ENCODE data around the gene NLGN3.

The NLGN3 gene

DNA sequence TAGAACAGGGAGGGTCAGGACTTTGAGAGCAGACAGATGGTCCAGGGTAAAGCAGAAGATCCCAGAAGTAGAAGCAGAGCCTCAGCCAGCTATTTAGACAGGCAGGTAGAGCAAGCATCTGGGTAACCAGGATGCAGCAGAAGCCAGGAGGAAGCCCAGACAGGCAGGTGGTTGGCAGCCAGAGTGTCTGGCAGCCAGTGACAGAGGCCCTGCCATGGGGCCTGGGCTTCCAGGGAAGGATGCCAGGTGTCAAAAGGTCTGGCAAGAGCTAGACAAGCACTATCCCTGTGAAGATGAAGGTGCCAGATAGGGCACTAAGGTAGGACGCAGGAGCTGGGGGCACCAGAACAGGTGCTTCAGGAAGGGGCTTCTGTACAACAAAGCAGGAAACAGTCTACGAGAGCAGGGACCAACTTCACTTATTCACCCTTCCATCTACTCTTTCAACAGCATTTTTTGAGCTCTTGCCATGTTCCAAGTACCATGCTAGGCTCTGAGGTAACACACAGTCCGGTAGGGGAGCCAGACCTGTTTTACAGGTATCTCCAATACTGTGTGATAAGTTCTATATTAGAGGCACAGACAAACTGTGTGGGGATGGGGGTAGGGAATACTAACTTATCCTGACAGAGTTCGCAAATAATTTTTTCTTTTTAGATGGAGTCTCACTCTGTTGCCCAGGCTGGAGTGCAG lies 40.3 kb downstream of the NLGN3 start:
- Histone ChIP-seq H3K27ac (no peak overlapping the region), H3K4me3 (no peak overlapping the region)
- no peak for DNase-seq (ENCODE audit: low spot score)
- TF ChIP-seq, protein P1, sequence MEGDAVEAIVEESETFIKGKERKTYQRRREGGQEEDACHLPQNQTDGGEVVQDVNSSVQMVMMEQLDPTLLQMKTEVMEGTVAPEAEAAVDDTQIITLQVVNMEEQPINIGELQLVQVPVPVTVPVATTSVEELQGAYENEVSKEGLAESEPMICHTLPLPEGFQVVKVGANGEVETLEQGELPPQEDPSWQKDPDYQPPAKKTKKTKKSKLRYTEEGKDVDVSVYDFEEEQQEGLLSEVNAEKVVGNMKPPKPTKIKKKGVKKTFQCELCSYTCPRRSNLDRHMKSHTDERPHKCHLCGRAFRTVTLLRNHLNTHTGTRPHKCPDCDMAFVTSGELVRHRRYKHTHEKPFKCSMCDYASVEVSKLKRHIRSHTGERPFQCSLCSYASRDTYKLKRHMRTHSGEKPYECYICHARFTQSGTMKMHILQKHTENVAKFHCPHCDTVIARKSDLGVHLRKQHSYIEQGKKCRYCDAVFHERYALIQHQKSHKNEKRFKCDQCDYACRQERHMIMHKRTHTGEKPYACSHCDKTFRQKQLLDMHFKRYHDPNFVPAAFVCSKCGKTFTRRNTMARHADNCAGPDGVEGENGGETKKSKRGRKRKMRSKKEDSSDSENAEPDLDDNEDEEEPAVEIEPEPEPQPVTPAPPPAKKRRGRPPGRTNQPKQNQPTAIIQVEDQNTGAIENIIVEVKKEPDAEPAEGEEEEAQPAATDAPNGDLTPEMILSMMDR (IDR thresholded peaks at IDR 0.05), result no peak

DNA sequence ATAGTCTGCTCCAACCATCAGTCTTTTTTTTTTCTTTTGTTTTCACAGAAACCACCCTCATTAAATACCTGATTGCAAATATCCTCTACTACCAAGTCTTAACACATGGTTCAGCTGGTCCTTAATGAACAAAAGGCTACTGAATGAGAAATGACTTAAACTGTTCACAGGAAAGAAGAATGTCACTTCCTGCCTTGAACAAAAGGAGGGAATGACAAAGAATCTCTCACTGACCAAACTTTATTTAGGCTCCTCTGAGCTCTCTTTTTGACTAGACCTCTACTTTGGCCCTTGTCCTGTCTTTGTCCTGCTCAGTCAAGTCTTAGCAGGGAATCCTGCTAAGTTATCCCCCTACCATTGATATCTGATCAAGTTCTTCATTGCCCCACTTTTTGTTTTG lies 46.6 kb downstream of the NLGN3 start:
- no peak overlapping the region for H3K4me3 ChIP-seq
- DNase-seq (ENCODE audit: low spot score), result no peak
- TF ChIP-seq, protein P1 (IDR thresholded peaks at IDR 0.05), result no peak
- H3K27ac ChIP-seq, result no peak overlapping the region

DNA sequence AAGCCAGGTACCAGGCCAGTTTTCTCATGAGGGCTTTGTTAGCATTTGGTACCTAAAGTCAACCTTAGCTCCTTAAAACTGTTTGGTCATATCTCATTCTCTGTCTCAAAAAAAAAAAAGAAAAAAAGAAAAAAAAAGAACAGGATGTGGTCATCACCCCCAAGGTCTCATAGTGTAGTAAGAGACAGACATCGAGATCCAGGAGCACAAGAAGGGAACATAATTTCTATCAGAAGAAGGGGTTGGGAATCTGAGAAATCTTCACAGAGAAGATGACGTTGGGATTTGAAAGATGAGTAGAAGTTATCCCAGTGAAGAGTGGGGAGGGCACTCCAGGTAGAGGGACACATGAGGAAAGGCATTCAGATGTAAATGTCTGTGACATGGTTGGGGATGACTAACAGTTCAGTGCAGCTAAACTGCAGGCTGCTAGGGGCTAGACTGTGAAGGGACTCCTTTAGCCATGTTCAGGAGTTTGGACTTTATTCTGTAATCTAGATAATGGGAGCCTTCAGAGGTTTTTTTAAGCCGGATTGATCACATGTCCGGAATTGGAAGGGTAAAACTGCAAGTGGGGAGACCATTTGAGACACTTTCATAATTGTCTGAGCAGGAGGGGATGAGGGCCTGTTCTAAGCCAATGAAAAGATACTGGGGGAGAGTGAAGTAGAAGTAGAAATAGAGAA lies 51.5 kb downstream of the NLGN3 start:
- TF ChIP-seq, protein P1 (IDR thresholded peaks at IDR 0.05), result no peak
- Histone ChIP-seq H3K27ac (no peak overlapping the region), H3K4me3 (no peak overlapping the region)
- DNase-seq (ENCODE audit: low spot score), result no peak

DNA sequence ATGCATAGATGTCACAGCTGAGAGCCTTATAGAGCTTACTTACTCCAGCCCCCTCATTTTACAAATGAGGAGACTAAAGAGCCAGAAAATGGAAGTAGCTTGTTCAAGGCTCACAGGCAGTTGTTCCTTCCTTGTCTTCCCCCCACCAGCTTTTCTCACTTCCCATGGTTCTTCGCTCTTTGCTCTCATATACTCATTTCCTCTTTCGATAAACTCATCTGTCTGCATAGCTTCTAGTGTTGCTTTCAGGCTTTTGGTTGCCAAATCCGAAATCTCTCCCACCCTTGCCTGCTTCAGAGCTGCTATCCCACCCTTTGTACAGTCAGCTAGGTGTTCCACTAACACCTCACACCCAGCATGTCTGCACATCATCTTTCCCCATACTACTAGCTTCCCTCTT lies 53.4 kb downstream of the NLGN3 start:
- Histone ChIP-seq H3K27ac (no peak overlapping the region), H3K4me3 (no peak overlapping the region)
- DNase-seq (ENCODE audit: low spot score), result no peak
- TF ChIP-seq, protein P1 (IDR thresholded peaks at IDR 0.05), result no peak

DNA sequence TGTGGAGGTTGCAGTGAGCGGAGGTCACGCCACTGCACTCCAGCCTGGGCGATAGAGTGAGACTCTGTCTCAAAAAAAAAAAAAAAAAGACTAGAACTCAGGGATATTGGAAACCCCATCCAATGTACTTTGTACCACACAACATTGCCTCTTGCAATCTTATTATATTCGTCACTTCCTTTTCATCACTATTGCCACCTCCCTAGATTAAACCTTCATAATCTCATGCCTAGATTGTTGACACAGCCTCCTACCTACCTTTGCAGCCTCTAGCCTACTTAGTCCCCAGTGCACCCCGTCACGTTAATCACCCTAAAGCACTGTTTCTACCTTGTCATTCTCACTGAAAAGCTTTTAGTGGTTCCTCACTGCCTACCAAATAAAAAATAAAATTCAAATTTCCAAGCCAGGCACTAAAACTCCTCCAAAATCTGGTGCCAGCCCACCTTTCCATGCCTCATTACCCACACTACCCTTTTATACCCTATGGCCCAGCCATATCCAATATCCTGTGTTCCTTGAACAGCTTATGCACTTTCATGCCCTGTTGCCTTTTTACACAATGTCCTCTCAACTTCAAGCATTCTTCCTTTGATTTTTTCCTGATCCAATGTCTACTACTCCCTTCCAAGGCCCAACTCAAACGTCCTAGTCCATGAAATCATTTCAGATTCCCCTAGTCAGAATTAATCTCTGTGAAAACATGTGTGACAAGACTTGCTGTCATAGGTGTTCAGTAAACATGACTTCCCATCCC lies 54.8 kb downstream of the NLGN3 start:
- TF ChIP-seq, protein P1 (IDR thresholded peaks at IDR 0.05), result no peak
- no peak for DNase-seq (ENCODE audit: low spot score)

DNA sequence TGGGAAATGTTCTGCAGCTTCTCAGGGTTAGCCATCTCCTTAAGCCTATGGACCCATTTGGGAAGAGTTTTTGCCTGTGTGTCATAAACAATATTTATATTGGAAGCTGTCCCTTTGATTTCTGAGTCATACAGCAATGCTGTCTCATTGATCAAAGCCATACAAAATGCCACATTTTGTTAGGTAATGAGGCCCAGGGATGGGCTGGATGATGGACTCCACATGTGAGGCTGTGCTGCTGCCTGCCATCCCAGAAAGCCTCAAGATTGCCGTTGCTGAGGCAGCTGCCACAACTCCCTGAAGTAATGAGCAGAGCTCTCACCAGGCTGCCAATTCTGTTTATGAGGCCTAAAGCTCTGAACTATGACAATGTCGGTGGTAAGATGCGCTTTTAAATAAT lies 66.2 kb downstream of the NLGN3 start:
- H3K4me3 ChIP-seq, result no peak overlapping the region
- DNase-seq (ENCODE audit: low spot score), result no peak
- no peak overlapping the region for H3K27ac ChIP-seq
- TF ChIP-seq, protein P1 (IDR thresholded peaks at IDR 0.05), result no peak

More for the DNA sequence above, 54.8 kb downstream of the NLGN3 start:
- no peak overlapping the region for H3K27ac ChIP-seq
- H3K4me3 ChIP-seq, result no peak overlapping the region

All from coronary artery (tissue), 2 donors.